ENCODE data around the gene AASDH.

GRCh38 chr4:56302760-56303159 is 84.5 kb downstream of the AASDH start:
- TF ChIP-seq CTCF (IDR thresholded peaks at IDR 0.05) (no peak), POLR2A (IDR thresholded peaks at IDR 0.05) (no peak)

All from body of pancreas (tissue), 4 donors.